D721Med (cell line): ENCODE data around the gene LOXHD1.

ENCODE experiments used
- DNase-seq: peaks from one replicate; pipeline ENCODE4 v3.0.0; 2011; ENCODE audit warnings: low spot score; ENCODE audit not compliant: insufficient read length
- FAIRE-seq: peaks from 2 replicates; lab custom pipeline; 2011; peaks lifted over from hg19 to GRCh38; lab: Jason Lieb, UNC
- CTCF ChIP-seq: IDR thresholded peaks from 2 replicates; pipeline ENCODE4 v1.5.1; 2012; ENCODE audit warnings: mild to moderate bottlenecking, control low read depth; ENCODE audit not compliant: insufficient read depth; ENCODE audit errors: missing control alignments

LOXHD1 gene

GRCh38 chr18:46601141-46601805, 55.7 kb downstream of the LOXHD1 start:
- TF ChIP-seq CTCF, result no peak
- DNase-seq, result no peak
- FAIRE-seq, result no peak

- TF ChIP-seq CTCF, result no peak
- peak; percentile 21 for FAIRE-seq
- DNase-seq, result no peak
Observed at GRCh38 chr18:46596119-46596518, 60.9 kb downstream of the LOXHD1 start.

- FAIRE-seq (peak; percentile 85), DNase-seq (no peak)
- TF ChIP-seq CTCF, result no peak
Observed at GRCh38 chr18:46591783-46592391, 65.1 kb downstream of the LOXHD1 start.

- TF ChIP-seq CTCF, result no peak
- no peak for FAIRE-seq
- no peak for DNase-seq
Observed at GRCh38 chr18:46590103-46590502, 66.9 kb downstream of the LOXHD1 start.

GRCh38 chr18:46588971-46589660, 67.9 kb downstream of the LOXHD1 start:
- FAIRE-seq (peak; percentile 68), DNase-seq (no peak)
- no peak for TF ChIP-seq CTCF

GRCh38 chr18:46587600-46587999, 69.4 kb downstream of the LOXHD1 start:
- FAIRE-seq (no peak), DNase-seq (no peak)
- no peak for TF ChIP-seq CTCF

GRCh38 chr18:46583711-46584110, 73.3 kb downstream of the LOXHD1 start:
- TF ChIP-seq CTCF, result no peak
- FAIRE-seq, result peak; percentile 38
- no peak for DNase-seq
